Neutrophil (primary cell): ENCODE results near the gene CEP41.

Experiments
- H3K27ac ChIP-seq: fragments of 200-600 bp; sonication (generic); 2 replicates; pipeline ENCODE4 v1.5.1; 2016; ENCODE audit warnings: mild to moderate bottlenecking, moderate library complexity
- H3K27me3 ChIP-seq: fragments of 200-600 bp; sonication (generic); 2 replicates; pipeline ENCODE4 v1.6.0; 2016; ENCODE audit warnings: mild to moderate bottlenecking
- H3K36me3 ChIP-seq: fragments of 200-600 bp; sonication (generic); 2 replicates; pipeline ENCODE4 v1.5.1; 2017
- H3K4me1 ChIP-seq, 2 experiments: fragments of 200-600 bp in 1 of 2; sonication (generic) in 1 of 2; 1 replicate in 1 of 2; 2 replicates in 1 of 2; pipeline versions ENCODE4 v1.5.1 to v1.6.1; 2013 to 2016; ENCODE audit warnings: low read depth in 1 of 2, low read length in 1 of 2, mild to moderate bottlenecking in 1 of 2, moderate library complexity in 1 of 2; ENCODE audit not compliant: control insufficient read depth in 1 of 2, insufficient read depth in 1 of 2
- H3K4me3 ChIP-seq, 2 experiments: fragments of 200-600 bp in 1 of 2; sonication (generic) in 1 of 2; 1 replicate in 1 of 2; 2 replicates in 1 of 2; pipeline ENCODE4 v1.5.1; 2013 to 2016; ENCODE audit warnings: low read depth in 1 of 2, low read length in 1 of 2, mild to moderate bottlenecking in 1 of 2, moderate library complexity in 1 of 2
- H3K9me3 ChIP-seq: fragments of 200-600 bp; sonication (generic); 2 replicates; pipeline ENCODE4 v1.5.1; 2016
- CTCF ChIP-seq: fragments of 200-600 bp; sonication (generic); IDR thresholded peaks from 2 replicates; pipeline ENCODE4 v1.5.1; 2016; ENCODE audit warnings: antibody characterized with exemption

CEP41 gene

GRCh38 chr7:130374507-130374906 is 66.3 kb downstream of the CEP41 start:
- no peaks in the 10 kb centered on the region for H3K36me3 ChIP-seq
- H3K9me3 ChIP-seq = no peaks in the 10 kb centered on the region
- H3K27me3 ChIP-seq = no peaks in the 10 kb centered on the region
- H3K4me1 ChIP-seq = peaks cover 0 to under 1% of the 10 kb centered on the region in 2 experiments
- no peak for TF ChIP-seq CTCF
- no peak overlapping the region for H3K27ac ChIP-seq
- no peak overlapping the region for H3K4me3 ChIP-seq

GRCh38 chr7:130372402-130373165 is 68.2 kb downstream of the CEP41 start:
- peaks cover 0 to 4% of the 10 kb centered on the region in 2 experiments for H3K4me1 ChIP-seq
- no peak overlapping the region for H3K27ac ChIP-seq
- H3K4me3 ChIP-seq = no peak overlapping the region
- no peaks in the 10 kb centered on the region for H3K27me3 ChIP-seq
- H3K36me3 ChIP-seq = no peaks in the 10 kb centered on the region
- no peak for TF ChIP-seq CTCF
- H3K9me3 ChIP-seq = no peaks in the 10 kb centered on the region

GRCh38 chr7:130371046-130371445 is 69.8 kb downstream of the CEP41 start:
- no peaks in the 10 kb centered on the region for H3K27me3 ChIP-seq
- no peaks in the 10 kb centered on the region for H3K36me3 ChIP-seq
- peaks cover 0 to 4% of the 10 kb centered on the region in 2 experiments for H3K4me1 ChIP-seq
- no peaks in the 10 kb centered on the region for H3K9me3 ChIP-seq
- no peak overlapping the region for H3K27ac ChIP-seq
- H3K4me3 ChIP-seq = no peak overlapping the region
- TF ChIP-seq CTCF = no peak

GRCh38 chr7:130369831-130370550 is 70.8 kb downstream of the CEP41 start:
- Histone ChIP-seq H3K27ac (no peak overlapping the region), H3K36me3 (no peaks in the 10 kb centered on the region), H3K9me3 (no peaks in the 10 kb centered on the region), H3K4me3 (no peak overlapping the region), H3K27me3 (no peaks in the 10 kb centered on the region), H3K4me1 (peaks cover 0 to 4% of the 10 kb centered on the region in 2 experiments)
- no peak for TF ChIP-seq CTCF

- no peak overlapping the region for H3K27ac ChIP-seq
- peaks cover 0 to 4% of the 10 kb centered on the region in 2 experiments for H3K4me1 ChIP-seq
These were observed 71.6 kb downstream of the CEP41 start for GRCh38 chr7:130369110-130369711.

More at GRCh38 chr7:130369110-130369711, 71.6 kb downstream of the CEP41 start:
- no peaks in the 10 kb centered on the region for H3K36me3 ChIP-seq
- H3K9me3 ChIP-seq = no peaks in the 10 kb centered on the region
- TF ChIP-seq CTCF = no peak
- no peak overlapping the region for H3K4me3 ChIP-seq
- H3K27me3 ChIP-seq = no peaks in the 10 kb centered on the region
